ENCODE data around the gene FAM76B.
"Not testable (repeated sequence)": the region's sequence is repeated elsewhere in the genome, so short reads cannot be mapped to it uniquely, and the experiment has no call there.

Gene FAM76B

DNA sequence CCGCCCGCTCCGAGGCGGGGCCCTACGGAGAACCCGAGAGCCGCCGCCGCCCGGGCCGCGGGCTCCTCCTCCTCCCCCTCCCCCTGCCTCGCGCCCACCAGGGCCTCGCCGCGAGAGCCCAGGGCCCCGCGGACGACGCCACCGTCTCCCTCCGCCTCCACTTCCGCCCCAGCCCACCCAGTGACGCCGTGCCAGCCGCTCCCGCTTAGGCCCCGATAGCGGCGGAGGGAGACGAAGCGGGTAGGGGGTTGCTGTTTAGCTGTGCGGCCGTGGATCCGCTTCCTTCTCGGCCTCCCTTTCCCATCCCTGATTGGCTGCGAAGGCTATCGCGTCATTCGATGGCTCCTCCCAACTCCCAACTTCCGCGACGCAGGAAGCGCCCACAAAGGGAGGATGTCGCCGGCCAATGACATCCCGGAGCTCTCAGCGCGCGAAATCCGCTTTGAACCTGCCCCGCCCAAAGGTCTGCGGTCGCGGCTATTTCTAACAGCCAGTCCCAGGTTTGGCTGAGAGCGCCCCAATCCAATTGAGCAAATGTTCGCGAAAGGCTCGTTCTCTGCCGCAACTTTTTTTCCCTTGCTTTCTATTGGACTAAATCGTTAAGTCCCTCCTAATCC is at the start of gene FAM76B:
Gene FAM76B (minus strand): TSS at position 277 of the 617 bp plus-strand sequence. CDS start 304 bp downstream, outside the sequence.
- peak; percentile 99 for DNase-seq (ENCODE audit: low spot score)

DNA sequence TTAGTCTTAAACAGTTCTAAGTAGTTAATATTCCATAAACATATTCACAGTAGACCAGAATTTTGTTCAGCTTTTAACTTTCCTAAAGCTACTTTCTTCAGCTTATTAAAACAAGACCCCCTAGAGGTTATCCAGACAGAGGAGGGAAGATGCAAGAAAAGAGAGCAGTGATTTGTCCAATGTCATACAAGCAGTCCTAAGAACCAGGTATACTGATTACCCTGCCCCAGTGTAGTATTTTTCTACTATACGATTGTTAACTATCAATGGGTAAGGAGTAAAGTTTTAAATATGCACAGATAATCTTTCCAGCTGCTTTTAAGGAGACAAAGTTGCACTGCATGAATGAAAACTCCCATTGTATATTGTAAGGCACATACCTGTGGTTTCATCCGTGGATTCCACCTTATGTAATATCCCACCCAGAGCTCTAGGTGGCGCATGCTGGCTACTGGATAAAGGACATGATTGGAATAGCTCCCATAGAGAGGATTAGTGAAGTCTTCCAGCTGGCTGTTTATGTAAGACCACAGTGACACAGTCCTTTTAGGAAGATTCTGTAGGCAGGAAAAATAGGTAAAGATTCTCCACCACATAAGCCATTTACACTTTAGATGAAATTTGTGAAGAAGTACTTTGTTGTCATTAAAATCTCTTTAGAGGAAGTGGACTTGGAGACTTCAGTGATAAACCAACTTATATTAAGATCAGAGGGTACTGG is 46.3 kb upstream of the FAM76B start:
- DNase-seq (ENCODE audit: low spot score) = peak; percentile 88

DNA sequence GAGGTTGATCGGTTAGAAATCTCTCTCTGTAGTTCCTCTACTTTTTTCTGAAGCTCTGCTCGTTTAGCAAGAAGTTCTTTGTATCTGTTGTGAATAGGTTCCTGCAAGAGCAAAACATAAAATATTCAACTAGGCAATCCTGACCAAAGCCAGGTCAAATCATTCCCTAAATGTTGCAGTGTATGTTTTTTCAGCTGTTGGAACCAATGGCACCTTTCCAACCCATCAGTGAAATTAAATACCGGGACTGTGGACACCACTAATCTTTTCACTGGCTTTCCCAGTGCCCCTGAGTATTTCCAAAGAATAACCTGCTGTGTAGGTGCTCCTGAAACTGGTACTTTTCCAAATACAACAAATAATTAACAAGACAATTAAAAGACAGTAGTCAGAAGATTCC is 45.8 kb upstream of the FAM76B start:
- no peak for DNase-seq (ENCODE audit: low spot score)

DNA sequence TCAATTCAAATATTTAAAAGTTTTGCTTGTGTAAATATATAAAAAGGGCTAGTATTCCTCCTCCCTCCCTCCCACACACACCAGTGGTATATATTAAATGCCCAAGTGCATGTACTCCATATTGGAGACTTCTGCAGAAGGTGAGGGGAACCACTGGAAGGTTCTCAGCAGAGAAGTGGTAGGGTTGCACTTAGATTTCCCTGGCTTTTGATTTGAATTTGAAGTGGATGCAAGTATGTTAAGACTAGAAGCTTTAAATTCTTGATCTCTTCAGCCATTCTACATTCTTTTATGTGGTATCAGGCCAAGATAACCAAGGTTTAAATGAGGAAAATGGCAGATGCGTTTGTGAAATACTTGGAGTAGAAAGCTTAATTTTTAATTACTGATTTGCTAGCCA is 43.8 kb upstream of the FAM76B start:
- no peak for DNase-seq (ENCODE audit: low spot score)

DNA sequence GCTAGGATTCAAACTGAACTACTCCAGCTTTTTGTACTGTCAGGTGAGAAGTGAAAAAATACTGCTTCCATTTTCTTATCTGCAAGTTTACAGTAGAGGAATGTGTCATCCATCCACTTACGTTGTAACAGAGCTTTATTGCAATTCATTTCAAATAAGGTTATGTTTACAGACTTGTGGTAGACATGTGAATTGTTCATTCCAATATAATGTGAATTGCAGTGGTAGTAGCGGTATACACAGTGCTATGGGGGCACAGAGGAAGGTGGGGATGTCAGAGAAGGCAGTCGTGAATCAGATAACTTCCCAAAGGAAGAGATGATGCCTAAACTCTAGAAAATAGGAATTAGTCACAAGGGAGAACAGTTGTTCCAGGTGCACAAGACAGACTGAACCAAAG is 43.2 kb upstream of the FAM76B start:
- DNase-seq (ENCODE audit: low spot score) = peak; percentile 21

DNA sequence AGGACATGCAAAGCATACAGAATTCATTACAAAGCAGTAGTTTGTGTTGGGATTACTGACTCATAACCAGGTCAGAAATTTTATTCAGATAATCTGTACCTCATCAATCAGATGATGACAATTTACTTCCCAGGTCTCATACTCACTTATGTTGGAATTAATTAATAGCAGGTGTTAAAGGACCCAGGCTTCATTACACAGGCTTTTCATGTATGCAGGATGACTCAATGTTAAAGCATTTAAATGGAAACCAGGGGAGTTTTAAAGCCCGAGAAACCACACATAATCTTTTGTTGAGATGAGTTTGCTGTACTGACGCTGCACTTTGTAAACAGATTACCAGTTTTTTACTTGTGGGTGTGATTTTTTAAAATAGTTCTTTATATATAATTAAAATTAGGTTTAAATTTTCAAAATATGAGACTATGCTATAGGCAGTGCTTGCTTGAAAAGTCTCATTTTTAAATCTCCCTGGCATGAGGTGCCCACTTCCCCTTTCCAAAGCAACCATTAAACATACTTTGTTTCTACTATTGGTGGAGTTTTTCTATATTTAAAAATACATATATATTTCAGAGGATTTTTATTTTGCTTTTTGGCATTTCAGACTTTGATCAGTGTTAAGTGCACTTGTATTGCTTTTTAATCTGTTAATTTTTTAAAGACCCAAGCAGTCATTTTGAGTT is 41.8 kb upstream of the FAM76B start:
- DNase-seq (ENCODE audit: low spot score) = peak; percentile 88

DNA sequence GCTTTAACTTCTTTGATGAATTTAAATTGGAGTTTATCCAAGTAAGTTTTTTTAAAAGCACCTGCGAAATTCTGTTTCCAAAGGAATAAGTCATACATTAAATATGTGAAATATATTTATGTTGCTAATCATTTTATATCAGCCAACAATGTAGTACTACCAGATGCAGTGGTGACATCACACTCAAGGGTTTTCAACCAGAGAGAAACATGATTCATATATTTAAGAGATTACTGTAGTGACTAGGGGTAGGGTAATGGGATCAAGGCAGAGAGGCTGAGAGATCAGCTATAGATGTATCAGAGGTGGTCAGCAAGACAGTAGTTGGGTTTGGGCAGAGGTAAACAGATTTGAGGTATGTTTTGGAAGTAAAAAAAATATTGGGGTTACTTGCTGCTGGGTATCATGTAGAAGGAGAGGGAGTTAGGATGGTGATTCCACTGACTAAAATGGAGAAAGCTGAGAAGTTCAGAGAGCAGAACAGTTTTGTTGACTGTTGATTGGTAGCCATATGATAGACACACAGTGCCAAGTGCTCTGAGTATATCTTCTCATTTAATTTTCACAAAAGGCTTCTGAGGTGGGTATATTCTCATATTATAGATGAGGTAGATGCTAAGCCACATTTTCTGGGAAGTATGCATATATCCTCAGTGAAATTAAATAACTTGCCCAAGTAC is 40.1 kb upstream of the FAM76B start:
- DNase-seq (ENCODE audit: low spot score) = no peak

DNA sequence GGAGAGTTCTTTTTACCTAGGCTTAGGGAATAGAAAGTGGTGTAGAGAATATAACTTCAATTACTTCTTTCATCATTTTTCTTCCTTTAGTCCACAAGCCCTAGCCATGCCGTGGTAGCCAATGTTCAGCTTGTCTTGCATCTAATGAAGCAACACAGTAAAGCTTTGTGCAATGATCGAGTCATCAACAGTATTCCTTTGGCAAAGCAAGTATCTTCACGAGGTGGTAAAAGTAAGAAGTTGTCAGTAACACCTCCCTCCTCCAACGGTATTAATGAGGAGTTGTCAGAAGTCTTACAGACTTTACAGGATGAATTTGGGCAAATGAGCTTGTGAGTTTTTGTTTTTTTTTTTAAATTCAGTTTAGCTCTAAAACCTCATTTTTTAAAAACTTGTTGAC is 38.1 kb upstream of the FAM76B start:
- no peak for DNase-seq (ENCODE audit: low spot score)

DNA sequence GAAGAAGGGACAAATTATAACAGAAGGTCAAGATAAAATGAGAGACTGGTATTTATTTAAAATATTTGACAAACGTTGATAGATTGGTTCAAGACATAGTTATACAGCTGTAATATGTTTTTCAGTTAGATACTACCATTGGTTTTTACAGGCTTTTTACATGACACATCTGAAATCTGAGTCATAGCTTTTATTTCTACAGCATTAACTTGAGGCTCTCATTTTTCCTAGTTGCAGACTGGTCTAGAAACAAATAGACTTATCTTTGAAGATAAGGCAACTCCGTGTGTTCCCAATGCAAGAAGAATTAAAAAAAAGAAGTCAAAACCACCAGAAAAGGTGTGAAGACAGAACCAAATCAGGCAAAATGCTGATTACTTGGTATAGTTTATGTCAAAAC is 32.1 kb upstream of the FAM76B start:
- no peak for DNase-seq (ENCODE audit: low spot score)

DNA sequence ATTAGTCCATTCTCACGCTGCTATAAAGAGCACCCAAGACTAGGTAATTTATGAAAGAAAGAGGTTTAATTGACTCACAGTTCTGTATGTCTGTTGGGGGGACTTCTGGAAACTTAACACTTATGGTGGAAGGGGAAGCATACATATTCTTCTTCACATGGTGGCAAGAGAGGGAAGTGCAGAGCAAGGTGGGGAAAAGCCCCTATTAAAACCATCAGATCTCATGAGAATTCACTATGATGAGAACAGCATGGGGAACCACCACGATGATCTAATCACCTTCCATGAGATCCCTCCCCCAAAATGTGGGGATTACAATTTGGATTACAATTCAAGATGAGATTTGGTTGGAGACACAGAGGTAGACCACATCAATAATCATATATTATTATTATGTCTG is 26.5 kb upstream of the FAM76B start:
- no peak for DNase-seq (ENCODE audit: low spot score)

DNA sequence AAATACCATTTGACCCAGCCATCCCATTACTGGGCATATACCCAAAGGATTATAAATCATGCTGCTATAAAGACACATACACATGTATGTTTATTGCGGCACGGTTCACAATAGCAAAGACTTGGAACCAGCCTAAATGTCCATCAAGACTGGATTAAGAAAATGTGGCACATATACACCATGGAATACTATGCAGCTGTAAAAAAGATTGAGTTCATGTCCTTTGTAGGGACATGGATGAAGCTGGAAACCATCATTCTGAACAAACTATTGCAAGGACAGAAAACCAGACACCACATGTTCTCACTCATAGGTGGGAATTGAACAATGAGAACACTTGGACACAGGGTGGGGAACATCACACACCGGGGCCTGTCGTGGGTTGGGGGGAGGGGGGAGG is 21.5 kb upstream of the FAM76B start:
- not testable (repeated sequence) for DNase-seq (ENCODE audit: low spot score)

DNA sequence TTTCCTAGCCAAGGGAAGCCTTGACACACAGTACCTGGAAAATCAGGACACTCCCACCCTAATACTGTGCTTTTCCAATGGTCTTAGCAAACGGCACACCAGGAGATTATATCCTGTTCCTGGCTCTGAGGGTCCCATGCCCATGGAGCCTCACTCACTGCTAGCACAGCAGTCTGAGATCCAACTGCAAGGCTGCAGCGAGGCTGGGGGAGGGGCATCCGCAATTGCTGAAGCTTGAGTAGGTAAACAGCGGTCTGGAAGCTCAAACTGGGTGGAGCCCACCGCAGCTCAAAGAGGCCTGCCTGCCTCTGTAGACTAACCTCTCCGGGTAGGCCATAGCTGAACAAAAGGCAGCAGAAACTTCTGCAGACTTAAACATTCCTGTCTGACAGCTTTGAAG is 16.9 kb upstream of the FAM76B start:
- DNase-seq (ENCODE audit: low spot score) = not testable (repeated sequence)

DNA sequence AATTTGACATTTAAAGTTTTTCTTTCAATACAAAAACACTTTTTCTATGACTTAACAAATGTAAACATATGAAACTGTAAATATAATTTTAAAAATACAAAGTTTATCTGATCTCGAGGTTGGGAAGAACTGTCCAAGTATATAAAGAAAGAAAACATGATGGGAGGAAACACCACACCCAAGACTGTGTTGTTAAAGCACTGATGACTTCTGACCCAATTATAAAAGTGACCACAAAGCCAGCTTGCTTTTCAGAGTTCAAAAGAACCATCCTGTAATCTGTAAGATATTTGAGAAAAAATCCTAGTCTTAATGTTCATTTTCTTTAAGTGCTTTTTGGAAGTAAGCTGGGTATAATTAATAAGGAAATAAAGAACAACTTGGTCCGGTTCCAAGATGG is 16.3 kb upstream of the FAM76B start:
- no peak for DNase-seq (ENCODE audit: low spot score)

DNA sequence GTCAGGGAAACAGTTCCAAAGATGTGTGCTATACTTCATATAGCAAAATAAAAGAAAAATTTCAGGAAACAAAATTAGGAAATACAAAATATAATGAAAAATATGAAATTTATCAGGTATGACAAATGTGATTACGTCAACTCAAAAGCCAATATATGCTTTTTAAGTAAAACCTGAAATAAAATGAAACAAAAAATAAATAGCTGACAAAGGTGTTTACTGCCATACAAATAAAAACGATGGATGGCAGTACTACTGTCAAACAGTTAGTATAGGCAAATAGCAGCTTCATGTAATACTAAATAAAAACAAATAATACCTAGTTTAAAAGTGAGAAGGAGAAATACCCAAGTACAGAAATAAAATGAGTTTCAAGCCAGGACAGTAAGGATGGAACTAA is 14.4 kb upstream of the FAM76B start:
- DNase-seq (ENCODE audit: low spot score) = no peak

DNA sequence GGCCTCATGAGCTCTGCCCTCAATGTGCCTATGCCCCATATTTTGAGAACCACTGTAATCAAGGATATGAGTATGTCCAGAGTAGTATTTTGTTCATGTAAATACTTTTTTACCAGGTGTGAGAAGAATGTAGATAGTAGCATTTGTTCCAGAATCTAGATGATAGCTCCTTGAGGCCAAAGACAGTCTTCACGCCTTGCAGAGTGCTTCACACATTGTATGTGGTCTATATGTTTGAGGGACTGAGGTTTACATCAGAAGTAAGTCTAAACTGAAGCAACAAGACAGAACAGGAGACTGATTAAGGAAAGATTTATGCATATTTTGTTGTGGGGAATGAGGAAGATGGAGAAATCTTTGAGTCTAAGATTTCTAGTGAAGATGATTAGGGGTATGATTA is 13.2 kb upstream of the FAM76B start:
- no peak for DNase-seq (ENCODE audit: low spot score)

DNA sequence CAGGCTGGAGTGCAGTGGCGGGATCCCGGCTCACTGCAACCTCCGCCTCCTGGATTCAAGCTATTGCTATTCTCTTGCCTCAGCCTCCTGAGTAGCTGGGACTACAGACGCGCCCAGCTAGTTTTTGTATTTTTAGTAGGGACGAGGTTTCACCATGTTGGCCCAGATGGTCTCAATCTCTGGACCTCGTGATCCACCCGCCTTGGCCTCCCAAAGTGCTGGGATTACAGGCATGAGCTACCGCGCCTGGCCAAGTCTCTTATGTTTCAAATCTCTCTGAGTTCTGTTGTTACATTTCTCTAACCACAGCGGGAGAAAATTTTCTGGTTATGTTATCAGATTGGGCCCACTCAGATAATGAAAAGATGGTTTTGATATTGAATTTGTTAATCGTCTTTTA is 10.9 kb upstream of the FAM76B start:
- DNase-seq (ENCODE audit: low spot score) = no peak

DNA sequence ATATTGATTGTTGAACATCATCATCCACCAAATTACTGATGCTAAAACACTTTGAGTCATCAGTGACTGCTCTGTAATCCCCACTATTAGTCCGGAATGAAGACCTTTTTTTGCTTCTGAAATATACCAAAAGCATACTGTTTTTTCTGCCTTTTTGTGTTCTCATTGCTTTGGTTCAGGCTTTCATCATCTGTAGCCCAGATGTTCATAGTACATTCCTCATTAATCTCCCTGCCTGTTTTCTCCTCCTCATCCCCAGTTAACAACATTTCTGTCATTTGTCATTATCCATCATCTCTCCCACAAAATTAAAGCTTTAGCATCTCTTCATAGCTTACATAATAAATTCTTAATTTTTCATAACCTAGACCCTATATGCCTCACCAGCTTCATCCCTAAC is 10.0 kb upstream of the FAM76B start:
- no peak for DNase-seq (ENCODE audit: low spot score)

DNA sequence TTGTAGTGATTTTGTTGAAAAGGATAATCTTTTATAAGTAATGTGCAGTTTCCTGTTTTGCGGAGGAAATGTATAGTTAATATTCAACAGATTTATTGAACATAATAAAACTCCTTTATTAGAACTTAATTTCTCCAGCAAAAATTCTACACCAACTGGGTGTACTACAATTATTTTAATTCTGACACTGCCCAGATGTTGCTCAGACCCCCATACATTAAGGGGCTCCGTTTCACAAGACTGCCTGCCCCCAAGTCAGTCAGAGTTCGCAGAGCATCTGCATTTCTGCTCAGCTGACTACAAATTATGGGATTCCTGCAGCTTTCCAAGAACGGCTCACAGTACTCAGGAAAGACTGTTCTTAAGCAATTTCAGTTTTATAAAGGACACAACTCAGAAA is 6.9 kb upstream of the FAM76B start:
- DNase-seq (ENCODE audit: low spot score) = no peak

DNA sequence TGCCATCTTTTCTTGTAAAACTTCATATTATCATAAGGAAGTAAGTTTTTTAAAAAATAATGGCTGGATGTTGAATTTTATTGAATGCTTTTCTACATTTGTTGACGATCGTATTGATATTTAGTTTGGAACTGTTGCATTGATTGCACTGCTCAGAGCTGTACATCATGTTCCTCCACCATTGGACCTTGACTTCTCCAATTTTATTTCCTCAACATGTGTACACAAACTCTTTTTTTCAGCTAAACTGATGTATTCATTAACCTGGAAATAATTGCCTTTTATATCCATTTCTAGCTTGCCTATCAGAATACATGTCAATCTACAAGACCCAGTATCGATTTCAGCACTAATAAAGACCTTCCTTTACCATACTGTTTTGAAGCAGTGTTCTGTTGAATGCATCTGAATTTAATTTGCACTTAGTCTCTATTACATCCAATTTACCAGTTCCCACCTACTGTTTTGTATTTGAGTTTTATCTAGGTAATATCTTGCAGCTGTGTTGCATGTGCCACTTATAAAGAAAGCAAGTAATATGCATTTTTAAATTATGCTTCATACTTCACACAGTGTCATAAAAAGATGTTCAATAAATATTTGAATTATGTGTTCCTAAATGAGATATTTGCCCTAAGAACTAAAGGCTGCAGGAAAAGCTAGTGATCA is 6.2 kb upstream of the FAM76B start:
- no peak for DNase-seq (ENCODE audit: low spot score)

DNA sequence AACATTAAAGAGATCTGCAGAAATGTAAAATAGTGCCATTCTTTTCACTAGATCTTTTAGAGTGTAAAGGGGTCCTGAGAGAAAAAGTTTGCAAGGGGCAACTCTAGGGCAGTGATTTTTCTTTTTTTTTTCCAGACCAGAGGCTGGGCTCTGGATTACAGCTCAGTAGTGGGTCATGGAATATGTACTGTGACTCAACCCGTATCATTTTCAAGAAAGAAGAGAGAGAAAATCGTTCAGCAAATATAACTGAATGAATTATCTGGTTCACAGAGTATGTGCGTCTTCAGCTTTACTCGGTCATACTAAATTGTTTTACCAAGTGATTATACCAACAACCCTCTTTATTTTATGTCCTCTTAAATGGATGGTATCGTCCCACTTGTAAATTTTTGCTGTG is 4.5 kb upstream of the FAM76B start:
- no peak for DNase-seq (ENCODE audit: low spot score)

DNA sequence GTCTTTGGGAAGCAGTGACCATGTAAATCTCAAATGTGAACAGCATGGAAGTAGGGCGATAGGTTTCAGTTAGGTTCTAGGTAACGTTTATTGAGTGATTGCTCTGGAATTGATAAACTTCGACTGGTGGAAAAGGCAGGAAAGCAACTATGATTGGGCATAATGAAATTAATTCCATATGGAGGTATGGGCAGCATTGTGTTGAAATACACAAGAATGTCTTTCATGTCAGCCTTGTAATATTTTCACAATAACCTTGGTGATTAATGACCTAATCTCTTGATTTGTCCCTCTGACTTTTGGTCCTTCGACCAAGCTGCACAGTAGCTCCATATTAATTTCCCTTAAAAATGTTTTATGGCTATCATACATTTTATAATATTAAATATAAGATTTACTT is 3.5 kb upstream of the FAM76B start:
- no peak for DNase-seq (ENCODE audit: low spot score)

DNA sequence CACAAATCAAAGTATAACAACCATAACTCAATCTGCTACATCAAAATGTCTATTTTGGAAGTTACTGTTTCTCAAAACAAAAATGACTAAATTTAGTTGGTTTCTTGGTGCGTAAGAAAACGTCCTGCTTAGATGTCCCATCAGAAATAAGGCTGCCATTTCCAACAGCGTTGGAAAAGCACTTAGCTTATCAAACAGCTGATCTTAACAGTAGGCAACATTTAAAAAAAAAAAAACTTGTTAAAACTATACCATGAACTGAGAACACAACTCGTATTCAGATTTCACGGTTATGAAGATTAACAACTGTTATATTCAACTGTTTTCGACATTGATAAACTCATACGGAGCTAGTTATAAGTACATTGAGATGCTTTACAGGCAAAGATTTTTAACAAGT is 3.1 kb upstream of the FAM76B start:
- no peak for DNase-seq (ENCODE audit: low spot score)

Measured in SW480 (cell line).